ENCODE results near the gene MEOX2. TPM values are rescaled to one million over a fixed set of nuclear protein-coding genes. Genes with fewer than 3 reads are reported as not detected.

Gene MEOX2
- total RNA-seq, 4 donors from 2014 or later: 0.80 to 3.3 (median 1.3) TPM; not detected in 1

DNA sequence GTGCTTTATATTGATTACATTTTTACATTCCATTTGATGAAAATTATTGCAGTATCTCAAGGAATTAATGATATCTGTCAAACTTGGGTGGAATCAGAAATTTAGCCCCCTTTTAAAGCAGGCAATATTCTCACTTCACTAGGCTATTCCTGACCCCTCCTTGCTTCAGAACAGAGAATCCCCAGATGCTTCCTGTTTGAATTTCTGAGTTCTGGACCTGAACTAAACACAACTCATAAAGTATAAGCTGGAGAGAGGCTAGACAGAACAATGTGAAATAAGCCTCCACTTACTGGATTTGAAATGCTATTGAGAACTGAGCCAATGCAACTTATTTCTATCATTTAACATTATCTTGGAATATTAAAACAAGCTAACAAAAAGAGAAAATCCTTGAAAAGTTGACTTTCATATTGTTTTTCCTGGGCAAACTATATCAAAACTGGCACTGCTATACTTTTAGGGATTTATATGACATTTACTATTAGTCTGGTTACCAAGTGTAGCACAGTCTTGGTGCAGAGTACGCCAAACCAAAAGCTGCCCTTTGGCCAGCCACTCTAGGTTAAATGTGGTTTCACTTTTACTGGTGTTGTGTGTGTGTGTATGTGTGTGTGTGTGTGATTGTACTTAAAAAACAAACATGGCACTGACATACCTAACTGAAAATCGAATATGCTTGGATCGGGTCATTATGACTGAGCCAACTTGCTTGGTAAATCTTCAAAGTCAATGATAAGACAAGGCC, 105.7 kb downstream of the MEOX2 start:
- Histone ChIP-seq H3K4me1 (peaks cover 0 to 5% (median 0%) of the 10 kb centered on the region in 4 donors), H3K4me3 (no peak overlapping the region), H3K27me3 (no peaks in the 10 kb centered on the region), H3K9me3 (no peaks in the 10 kb centered on the region), H3K36me3 (no peaks in the 10 kb centered on the region), H3K27ac (no peak overlapping the region)
- no peak for DNase-seq
- no peak for TF ChIP-seq POLR2A (IDR thresholded peaks at IDR 0.05)
- TF ChIP-seq, protein P1, sequence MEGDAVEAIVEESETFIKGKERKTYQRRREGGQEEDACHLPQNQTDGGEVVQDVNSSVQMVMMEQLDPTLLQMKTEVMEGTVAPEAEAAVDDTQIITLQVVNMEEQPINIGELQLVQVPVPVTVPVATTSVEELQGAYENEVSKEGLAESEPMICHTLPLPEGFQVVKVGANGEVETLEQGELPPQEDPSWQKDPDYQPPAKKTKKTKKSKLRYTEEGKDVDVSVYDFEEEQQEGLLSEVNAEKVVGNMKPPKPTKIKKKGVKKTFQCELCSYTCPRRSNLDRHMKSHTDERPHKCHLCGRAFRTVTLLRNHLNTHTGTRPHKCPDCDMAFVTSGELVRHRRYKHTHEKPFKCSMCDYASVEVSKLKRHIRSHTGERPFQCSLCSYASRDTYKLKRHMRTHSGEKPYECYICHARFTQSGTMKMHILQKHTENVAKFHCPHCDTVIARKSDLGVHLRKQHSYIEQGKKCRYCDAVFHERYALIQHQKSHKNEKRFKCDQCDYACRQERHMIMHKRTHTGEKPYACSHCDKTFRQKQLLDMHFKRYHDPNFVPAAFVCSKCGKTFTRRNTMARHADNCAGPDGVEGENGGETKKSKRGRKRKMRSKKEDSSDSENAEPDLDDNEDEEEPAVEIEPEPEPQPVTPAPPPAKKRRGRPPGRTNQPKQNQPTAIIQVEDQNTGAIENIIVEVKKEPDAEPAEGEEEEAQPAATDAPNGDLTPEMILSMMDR (IDR thresholded peaks at IDR 0.05): no peak

DNA sequence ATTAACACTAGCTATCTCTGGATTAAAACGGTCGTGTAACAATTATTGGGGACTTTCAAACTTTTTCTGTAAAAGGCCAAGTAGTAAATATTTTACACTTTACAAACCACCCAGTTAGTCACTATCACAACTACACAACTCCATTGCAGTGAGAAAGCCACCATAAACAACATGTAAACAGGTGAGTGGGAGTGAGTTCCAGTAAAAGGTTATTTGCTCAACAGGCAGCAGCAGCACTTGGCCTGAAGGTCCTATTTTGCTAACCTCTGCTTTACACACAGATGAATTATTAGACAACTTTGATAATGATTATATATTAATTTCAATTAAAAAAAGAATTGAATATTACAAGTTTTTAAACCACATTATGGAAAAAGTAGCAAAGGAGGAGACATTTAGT, 108.9 kb downstream of the MEOX2 start:
- Histone ChIP-seq H3K36me3 (no peaks in the 10 kb centered on the region), H3K27me3 (no peaks in the 10 kb centered on the region), H3K4me3 (no peak overlapping the region), H3K27ac (no peak overlapping the region), H3K4me1 (peaks cover 0 to 5% (median 0%) of the 10 kb centered on the region in 4 donors), H3K9me3 (no peaks in the 10 kb centered on the region)
- DNase-seq: no peak
- no peak for TF ChIP-seq POLR2A (IDR thresholded peaks at IDR 0.05)
- TF ChIP-seq, protein P1 (IDR thresholded peaks at IDR 0.05): no peak

GRCh38 chr7:15571301-15571878, 115.1 kb downstream of the MEOX2 start:
- Histone ChIP-seq H3K27ac (no peak overlapping the region), H3K4me1 (no peaks in the 10 kb centered on the region), H3K9me3 (no peaks in the 10 kb centered on the region), H3K36me3 (no peaks in the 10 kb centered on the region), H3K4me3 (no peak overlapping the region), H3K27me3 (no peaks in the 10 kb centered on the region)
- TF ChIP-seq POLR2A (IDR thresholded peaks at IDR 0.05): no peak
- TF ChIP-seq, protein P1 (IDR thresholded peaks at IDR 0.05): no peak
- no peak for DNase-seq

- no peak overlapping the region for H3K27ac ChIP-seq
- H3K27me3 ChIP-seq: no peaks in the 10 kb centered on the region
- H3K9me3 ChIP-seq: no peaks in the 10 kb centered on the region
- no peaks in the 10 kb centered on the region for H3K4me1 ChIP-seq
- TF ChIP-seq, protein P1 (IDR thresholded peaks at IDR 0.05): no peak
- TF ChIP-seq POLR2A (IDR thresholded peaks at IDR 0.05): no peak
- no peak overlapping the region for H3K4me3 ChIP-seq
- H3K36me3 ChIP-seq: no peaks in the 10 kb centered on the region
- DNase-seq: no peak
Observed at GRCh38 chr7:15567652-15568051, 118.8 kb downstream of the MEOX2 start.

GRCh38 chr7:15567036-15567435, 119.4 kb downstream of the MEOX2 start:
- Histone ChIP-seq H3K4me1 (no peaks in the 10 kb centered on the region), H3K9me3 (no peaks in the 10 kb centered on the region), H3K27me3 (no peaks in the 10 kb centered on the region), H3K27ac (no peak overlapping the region), H3K4me3 (no peak overlapping the region), H3K36me3 (no peaks in the 10 kb centered on the region)
- no peak for DNase-seq
- no peak for TF ChIP-seq POLR2A (IDR thresholded peaks at IDR 0.05)
- TF ChIP-seq, protein P1 (IDR thresholded peaks at IDR 0.05): no peak

Measured in Peyer's patch (tissue), 4 donors.